ENCODE measurements around the gene CMC1.

GRCh38 chr3:28262001-28262400 lies 20.6 kb downstream of the CMC1 start:
- TF ChIP-seq CTCF (IDR thresholded peaks at IDR 0.05) = no peak
- TF ChIP-seq POLR2A (IDR thresholded peaks at IDR 0.05) = no peak

Data from Peyer's patch (tissue), 4 donors.